H1 (cell line): ENCODE measurements around the gene ITGB5. TPM values are rescaled to one million over a fixed set of nuclear protein-coding genes. Genes with fewer than 3 reads are reported as not detected.

Source experiments
- CTCF ChIA-PET: fragments of 300-600 bp; sonication (Branson Sonifier 250); formaldehyde crosslinking; loops from one replicate; lab custom pipeline; 2021; ENCODE audit not compliant: partially characterized antibody; lab: Charles Lee
- POLR2A ChIA-PET: fragments of 300-600 bp; sonication (Branson Sonifier 250); formaldehyde crosslinking; loops from one replicate; lab custom pipeline; 2021; ENCODE audit warnings: inconsistent platforms; ENCODE audit not compliant: partially characterized antibody; lab: Charles Lee
- DNase-seq, 2 experiments: peaks; one replicate each; pipeline versions ENCODE4 v3.0.0 to v3.0.0-alpha.2; 2010 to 2022; ENCODE audit warnings: low spot score in 2 of 2, low read depth in 1 of 2, mixed read lengths in 1 of 2
- FAIRE-seq: peaks from 2 replicates; lab custom pipeline; 2011; peaks lifted over from hg19 to GRCh38; lab: Jason Lieb, UNC
- H2AFZ ChIP-seq: 2 replicates; pipeline ENCODE4 v1.8.1; 2012; ENCODE audit warnings: low read length, inconsistent platforms
- H2AK5ac ChIP-seq: 2 replicates; pipeline ENCODE4 v1.6.1; 2013; ENCODE audit warnings: low read depth, low read length
- H2BK120ac ChIP-seq: replicated peaks from 2 replicates; pipeline ENCODE3; 2013; ENCODE audit warnings: low read depth, low read length, inconsistent platforms
- H2BK12ac ChIP-seq: 2 replicates; pipeline ENCODE4 v1.6.1; 2013; ENCODE audit warnings: low read depth, low read length
- H2BK15ac ChIP-seq: 2 replicates; pipeline ENCODE4 v1.6.1; 2013; ENCODE audit warnings: low read length
- H2BK20ac ChIP-seq: 2 replicates; pipeline ENCODE4 v1.6.1; 2013; ENCODE audit warnings: low read length
- H2BK5ac ChIP-seq: 2 replicates; pipeline ENCODE4 v1.6.1; 2013; ENCODE audit warnings: low read depth, low read length
- H3K14ac ChIP-seq: 2 replicates; pipeline ENCODE4 v1.6.1; 2013; ENCODE audit warnings: inconsistent platforms; ENCODE audit not compliant: insufficient read length
- H3K18ac ChIP-seq: 2 replicates; pipeline ENCODE4 v1.6.1; 2013; ENCODE audit warnings: low read length; ENCODE audit errors: extremely low read depth
- H3K23ac ChIP-seq: 2 replicates; pipeline ENCODE4 v1.6.1; 2013; ENCODE audit warnings: inconsistent platforms; ENCODE audit not compliant: insufficient read length
- H3K23me2 ChIP-seq: 2 replicates; pipeline ENCODE4 v1.6.1; 2013; ENCODE audit warnings: low read depth, low read length
- H3K27ac ChIP-seq: 2 replicates; pipeline ENCODE4 v1.6.1; 2011; ENCODE audit warnings: low read depth, low read length, inconsistent platforms
- H3K27me3 ChIP-seq, 4 experiments: replicated peaks in 1 of 4; 1 replicate in 1 of 4; 2 replicates in 3 of 4; pipeline versions ENCODE4 v1.6.1 to v1.8.1; 2011 to 2013; ENCODE audit warnings: low read length in 3 of 4, mild to moderate bottlenecking in 3 of 4, inconsistent platforms in 2 of 4, mixed read lengths in 2 of 4, moderate library complexity in 1 of 4; ENCODE audit not compliant: control insufficient read depth in 3 of 4, insufficient read depth in 3 of 4; ENCODE audit errors: extremely low read depth in 1 of 4
- H3K36me3 ChIP-seq, 4 experiments: 2 replicates each; pipeline versions ENCODE4 v1.6.1 to v1.8.1; 2011 to 2013; ENCODE audit warnings: mild to moderate bottlenecking in 4 of 4, low read length in 3 of 4, moderate library complexity in 2 of 4, control low read depth in 1 of 4, inconsistent platforms in 1 of 4; ENCODE audit not compliant: insufficient read depth in 4 of 4, control insufficient read depth in 2 of 4
- H3K4ac ChIP-seq: replicated peaks from 2 replicates; pipeline ENCODE3; 2013; ENCODE audit warnings: low read length, low read depth, mixed read lengths, inconsistent platforms; ENCODE audit not compliant: insufficient read length
- H3K4me1 ChIP-seq, 4 experiments: replicated peaks in 1 of 4; 1 replicate in 1 of 4; 2 replicates in 3 of 4; pipeline versions ENCODE4 v1.6.1 to v1.8.1; 2011 to 2013; ENCODE audit warnings: low read length in 3 of 4, inconsistent platforms in 2 of 4, mixed read lengths in 1 of 4; ENCODE audit not compliant: insufficient read depth in 4 of 4, control insufficient read depth in 3 of 4
- H3K4me2 ChIP-seq, 2 experiments: 2 replicates each; pipeline versions ENCODE4 v1.6.1 to v1.8.1; 2011 to 2013; ENCODE audit warnings: low read depth in 2 of 2, low read length in 2 of 2, control low read depth in 1 of 2, inconsistent platforms in 1 of 2, mild to moderate bottlenecking in 1 of 2; ENCODE audit not compliant: insufficient read depth in 1 of 2
- H3K4me3 ChIP-seq, 4 experiments: fragments of 200-600, 300-600 bp in 1 of 4; sonication (generic), shearing (Covaris generic), sonication (Bioruptor Twin) in 1 of 4; 2 replicates each; pipeline versions ENCODE4 v1.5.1 to v1.8.1; 2011 to 2016; ENCODE audit warnings: low read length in 4 of 4, low read depth in 3 of 4, control low read depth in 2 of 4, inconsistent platforms in 2 of 4, mild to moderate bottlenecking in 2 of 4, mixed read lengths in 1 of 4, moderate library complexity in 1 of 4; ENCODE audit not compliant: insufficient read depth in 2 of 4; ENCODE audit errors: extremely low read depth in 1 of 4
- H3K56ac ChIP-seq: replicated peaks from 2 replicates; pipeline ENCODE3; 2013; ENCODE audit warnings: low read depth, mild to moderate bottlenecking, mixed read lengths, low read length, inconsistent platforms; ENCODE audit not compliant: insufficient read length
- H3K79me1 ChIP-seq: 2 replicates; pipeline ENCODE4 v1.6.1; 2013; ENCODE audit warnings: low read depth, low read length, control low read depth
- H3K79me2 ChIP-seq, 2 experiments: 2 replicates each; pipeline versions ENCODE4 v1.6.1 to v1.8.1; 2012 to 2013; ENCODE audit warnings: low read length in 2 of 2, mild to moderate bottlenecking in 2 of 2, inconsistent platforms in 1 of 2; ENCODE audit not compliant: insufficient read depth in 2 of 2, control insufficient read depth in 1 of 2
- H3K9ac ChIP-seq, 4 experiments: replicated peaks in 1 of 4; 1 replicate in 1 of 4; 2 replicates in 3 of 4; pipeline versions ENCODE4 v1.6.1 to v1.8.1; 2011 to 2013; ENCODE audit warnings: low read depth in 3 of 4, low read length in 3 of 4, control low read depth in 2 of 4, mild to moderate bottlenecking in 2 of 4, moderate library complexity in 2 of 4, inconsistent platforms in 1 of 4; ENCODE audit errors: extremely low read depth in 1 of 4
- H3K9me3 ChIP-seq, 2 experiments: 2 replicates each; pipeline versions ENCODE4 v1.6.1 to v1.8.1; 2012 to 2013; ENCODE audit warnings: mild to moderate bottlenecking in 2 of 2, moderate library complexity in 2 of 2, control low read depth in 1 of 2, inconsistent platforms in 1 of 2, low read depth in 1 of 2, low read length in 1 of 2, mixed read lengths in 1 of 2; ENCODE audit not compliant: insufficient read depth in 2 of 2
- H4K20me1 ChIP-seq, 2 experiments: replicated peaks in 1 of 2; 2 replicates each; pipeline versions ENCODE3 to v1.8.1; 2011 to 2013; ENCODE audit warnings: inconsistent platforms in 2 of 2, low read length in 2 of 2, mild to moderate bottlenecking in 1 of 2; ENCODE audit not compliant: insufficient read depth in 2 of 2, control insufficient read depth in 1 of 2
- H4K5ac ChIP-seq: 2 replicates; pipeline ENCODE4 v1.6.1; 2013; ENCODE audit warnings: low read length, low read depth, mixed read lengths, inconsistent platforms; ENCODE audit not compliant: insufficient read length
- H4K8ac ChIP-seq: 2 replicates; pipeline ENCODE4 v1.8.0; 2013; ENCODE audit warnings: mild to moderate bottlenecking, moderate library complexity, low read length, inconsistent platforms; ENCODE audit not compliant: insufficient read depth; ENCODE audit errors: extremely low read depth
- H4K91ac ChIP-seq: replicated peaks from 2 replicates; pipeline ENCODE3; 2013; ENCODE audit warnings: low read length, mixed read lengths, inconsistent platforms; ENCODE audit not compliant: insufficient read length
- CBX5 ChIP-seq: fragments of 300-800, 300-1000 bp; sonication (generic); IDR thresholded peaks from 2 replicates; pipeline ENCODE4 v1.7.1; 2016; ENCODE audit warnings: antibody characterized with exemption, low read length, low read depth
- CREB1 ChIP-seq: IDR thresholded peaks from 2 replicates; pipeline ENCODE4 v1.6.1; 2012; ENCODE audit warnings: inconsistent platforms
- FOSL1 ChIP-seq: IDR thresholded peaks from 2 replicates; pipeline ENCODE4 v1.6.1; 2011; ENCODE audit warnings: mild to moderate bottlenecking, low read depth, low read length, moderate library complexity; ENCODE audit not compliant: insufficient read depth
- HDAC6 ChIP-seq: IDR thresholded peaks from one replicate; pipeline ENCODE4 v1.7.1; 2012; ENCODE audit warnings: low read depth, mild to moderate bottlenecking, inconsistent platforms, low read length, moderate library complexity
- JUN ChIP-seq: IDR thresholded peaks from 2 replicates; pipeline ENCODE4 v1.6.1; 2011; ENCODE audit warnings: low read depth, mild to moderate bottlenecking, improper control_type of control experiment, low read length
- KDM4A ChIP-seq: IDR thresholded peaks from one replicate; pipeline ENCODE4 v1.7.1; 2012; ENCODE audit warnings: low read depth, mild to moderate bottlenecking, moderate library complexity, low read length, inconsistent platforms; ENCODE audit not compliant: severe bottlenecking
- NRF1 ChIP-seq: IDR thresholded peaks from 2 replicates; pipeline ENCODE4 v1.6.1; 2011; ENCODE audit warnings: mild to moderate bottlenecking, low read depth, low read length, improper control_type of control experiment
- POLR2A ChIP-seq, 2 experiments: IDR thresholded peaks; 1 replicate in 1 of 2; 2 replicates in 1 of 2; pipeline ENCODE4 v1.6.1; 2011; ENCODE audit warnings: low read depth in 2 of 2, low read length in 2 of 2, mild to moderate bottlenecking in 2 of 2; ENCODE audit errors: control extremely low read depth in 1 of 2
- POU5F1 ChIP-seq: IDR thresholded peaks from 2 replicates; pipeline ENCODE4 v1.6.1; 2011; ENCODE audit warnings: low read depth, mild to moderate bottlenecking, low read length, moderate library complexity
- SAP30 ChIP-seq: fragments of 300-600 bp; sonication (generic); IDR thresholded peaks from 2 replicates; pipeline ENCODE4 v1.7.1; 2012; ENCODE audit warnings: low read length, moderate library complexity, mild to moderate bottlenecking, inconsistent platforms; ENCODE audit not compliant: insufficient read depth, insufficient replicate concordance
- SIX5 ChIP-seq: IDR thresholded peaks from 2 replicates; pipeline ENCODE4 v1.6.1; 2011; ENCODE audit warnings: mild to moderate bottlenecking, low read depth, low read length
- SP2 ChIP-seq: IDR thresholded peaks from 2 replicates; pipeline ENCODE4 v1.6.1; 2012; ENCODE audit warnings: mild to moderate bottlenecking, low read length, inconsistent platforms
- WGBS, 2 experiments: shearing (Covaris generic) in 1 of 2; methylation state at CpG; one replicate each; pipeline versions ENCODE4 v1.1.6 to v1.1.7; 2013 to 2015; ENCODE audit warnings: low lambda C conversion rate in 2 of 2, mixed read lengths in 2 of 2, inconsistent platforms in 1 of 2, low coverage in 1 of 2, missing lambda C conversion rate in 1 of 2; ENCODE audit not compliant: insufficient replicate concordance in 2 of 2, insufficient coverage in 1 of 2, insufficient read length in 1 of 2; ENCODE audit errors: extremely low coverage in 1 of 2, missing lambda C conversion rate in 1 of 2; 5-methylcytosine and 5-hydroxymethylcytosine counted together
- polyA plus RNA-seq, 7 experiments: library from polyadenylated mRNA; depleted of rRNA in 3 of 7; stranded (reverse) in 5 of 7; unstranded in 2 of 7; fragments of >200 nt in 5 of 7; fragments of 200-250 nt in 2 of 7; gene quantifications; 1 replicate in 5 of 7; 2 replicates in 1 of 7; 4 replicates in 1 of 7; pipeline versions ENCODE4 v1.2.1 to v1.2.3, GENCODE V29; 2011 to 2013; ENCODE audit warnings: missing spikeins in 2 of 7, mixed read lengths in 2 of 7
- total RNA-seq: library from RNA; stranded (reverse); fragmentation: NEBNext Ultra II Directional; extraction: Animal tissue kit (Norgen Biotek cat#: 25700); gene quantifications from 2 replicates; pipeline ENCODE4 v1.2.1, GENCODE V29; 2021
- TF ChIP-seq, protein P1 (sequence below): IDR thresholded peaks from 2 replicates; pipeline ENCODE4 v1.6.1; 2012; ENCODE audit warnings: inconsistent platforms
- TF ChIP-seq, protein P2 (sequence below): IDR thresholded peaks from 2 replicates; pipeline ENCODE4 v1.6.1; 2011; ENCODE audit warnings: low read depth, mild to moderate bottlenecking, low read length; ENCODE audit not compliant: insufficient read depth

ITGB5 gene
- total and polyA plus RNA-seq, 2 of the 8 experiments (the other 6 are each of a cell fraction or from before 2014, with no cell fraction given), result 101 to 268 TPM

DNA sequence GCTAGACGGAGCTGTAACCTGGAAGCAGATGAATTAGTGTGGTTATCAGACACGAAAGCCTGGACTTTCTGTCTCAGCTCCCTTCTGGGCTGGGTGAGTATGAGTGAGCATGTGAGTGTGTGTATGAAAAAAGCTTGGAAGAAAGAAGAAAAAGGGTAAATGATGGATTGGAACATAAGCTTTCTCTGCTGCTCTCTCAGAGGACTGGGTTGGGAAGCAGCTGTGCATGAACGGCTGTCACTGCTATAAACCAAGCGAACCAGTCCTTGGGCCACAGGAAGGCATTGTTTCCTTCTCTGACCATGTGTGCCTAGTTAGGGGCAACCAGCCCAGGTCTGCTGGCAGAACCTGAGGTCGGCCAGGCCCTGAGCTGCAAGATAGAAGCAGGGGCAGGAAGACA is 119.9 kb downstream of the ITGB5 start:
- Histone ChIP-seq H3K23me2 (no peaks in the 10 kb centered on the region), H2BK12ac (no peak overlapping the region), H3K23ac (no peak overlapping the region), H3K9me3 (no peaks in the 10 kb centered on the region), H4K5ac (no peak overlapping the region), H3K14ac (no peak overlapping the region), H3K9ac (no peak overlapping the region), H3K18ac (no peak overlapping the region), H2BK5ac (no peak overlapping the region; the same call in 1 of the 2 replicates), H2BK15ac (no peak overlapping the region), H4K20me1 (peaks cover 1 to 2% of the 10 kb centered on the region in 2 experiments), H3K79me1 (no peaks in the 10 kb centered on the region), H3K36me3 (peaks cover 11 to 38% (median 31%) of the 10 kb centered on the region in 4 experiments; a peak in 7 of 8 replicates), H3K4me2 (no peak overlapping the region), H4K91ac (no peak overlapping the region), H3K27ac (no peak overlapping the region), H3K27me3 (no peaks in the 10 kb centered on the region; a peak in 1 of 7 replicates), H2BK120ac (no peak overlapping the region), H4K8ac (no peak overlapping the region), H3K4me3 (no peak overlapping the region), H3K79me2 (no peaks in the 10 kb centered on the region), H2BK20ac (no peak overlapping the region), H2AFZ (no peak overlapping the region), H3K4me1 (no peaks in the 10 kb centered on the region), H3K56ac (no peak overlapping the region), H3K4ac (no peak overlapping the region), H2AK5ac (no peak overlapping the region)
- DNase-seq (no peak), FAIRE-seq (no peak)
- 84% methylated on average over 5 of the region's 5 CpGs; no CpG with 5 or more reads in 1 of the 2 experiments for WGBS, 2 experiments
- CTCF ChIA-PET, result interaction anchor here (0.6 to 11.6 kb wide), 6 partner anchors 11 to 773 kb away, joined by 3 to 173 read pairs (median 4); no protein-coding TSS in a partner anchor
- POLR2A ChIA-PET, result no interaction called here
- TF ChIP-seq SP2 (no peak), KDM4A (no peak), SAP30 (no peak), SIX5 (no peak), JUN (no peak), POLR2A (IDR thresholded peaks at IDR 0.05; ENCODE audit: control extremely low read depth in 1 of 2, low read depth in 2 of 2, low read length in 2 of 2) (no peak), FOSL1 (no peak), HDAC6 (no peak), CREB1 (no peak), CBX5 (no peak), NRF1 (no peak), POU5F1 (no peak)
- TF ChIP-seq, protein P1, sequence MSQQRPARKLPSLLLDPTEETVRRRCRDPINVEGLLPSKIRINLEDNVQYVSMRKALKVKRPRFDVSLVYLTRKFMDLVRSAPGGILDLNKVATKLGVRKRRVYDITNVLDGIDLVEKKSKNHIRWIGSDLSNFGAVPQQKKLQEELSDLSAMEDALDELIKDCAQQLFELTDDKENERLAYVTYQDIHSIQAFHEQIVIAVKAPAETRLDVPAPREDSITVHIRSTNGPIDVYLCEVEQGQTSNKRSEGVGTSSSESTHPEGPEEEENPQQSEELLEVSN, result no peak
- TF ChIP-seq, protein P2, sequence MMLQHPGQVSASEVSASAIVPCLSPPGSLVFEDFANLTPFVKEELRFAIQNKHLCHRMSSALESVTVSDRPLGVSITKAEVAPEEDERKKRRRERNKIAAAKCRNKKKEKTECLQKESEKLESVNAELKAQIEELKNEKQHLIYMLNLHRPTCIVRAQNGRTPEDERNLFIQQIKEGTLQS, result no peak
